Suprapubic skin (tissue), 4 donors: ENCODE results near the gene DNAJA2.

Experiments used
- CTCF ChIP-seq, 2 donors: fragments of 200-600 bp in 1 of 2; fragments of 450-650 bp in 1 of 2; sonication (generic) in 1 of 2; IDR thresholded peaks; one replicate each; pipeline ENCODE4 v1.5.1; 2016 to 2019; ENCODE audit warnings: antibody characterized with exemption in 2 of 2, mild to moderate bottlenecking in 1 of 2, moderate library complexity in 1 of 2
- EP300 ChIP-seq: sonication (generic); formaldehyde crosslinking; IDR thresholded peaks from one replicate; pipeline ENCODE4 v1.6.1; 2017; ENCODE audit warnings: antibody characterized with exemption
- POLR2A ChIP-seq, 2 donors: fragments of 450-650 bp; IDR thresholded peaks; one replicate each; pipeline ENCODE4 v1.6.1; 2017; ENCODE audit warnings: antibody characterized with exemption in 2 of 2, mild to moderate bottlenecking in 2 of 2, moderate library complexity in 2 of 2
- POLR2AphosphoS5 ChIP-seq, 3 donors: sonication (generic); formaldehyde crosslinking; IDR thresholded peaks; one replicate each; pipeline ENCODE4 v1.6.1; 2017; ENCODE audit warnings: antibody characterized with exemption in 3 of 3

GRCh38 chr16:46918400-46918799 is 55.1 kb downstream of the DNAJA2 start:
- TF ChIP-seq POLR2A (IDR thresholded peaks at IDR 0.05) (no peak), EP300 (no peak), CTCF (IDR thresholded peaks at IDR 0.05) (no peak), POLR2AphosphoS5 (IDR thresholded peaks at IDR 0.05) (no peak)
